Activated T-helper 2 cell treated with anti-CD3 and anti-CD28 coated beads, Interferon-gamma antibody, Interleukin-2, Interleukin-4, amounts not matched to agents 10 μg/mL and 5 μg/mL and 100 μg/mL, durations not matched to agents 14 hours and 24 hours and 36 hours (primary cell): ENCODE data around the gene SNX5. TPM values are rescaled to one million over a fixed set of nuclear protein-coding genes. Genes with fewer than 3 reads are reported as not detected.
A peak's percentile ranks its signal among the peaks of the same experiment; 100 is the strongest.

Experiments used
- DNase-seq: peaks from one replicate; pipeline ENCODE4 v3.0.0; 2021; ENCODE audit warnings: low spot score
- H3K27ac Mint-ChIP-seq: one replicate; pipeline ENCODE4 v1.8.0; 2021; ENCODE audit warnings: mixed read lengths
- H3K27me3 Mint-ChIP-seq: one replicate; pipeline ENCODE4 v1.8.0; 2021; ENCODE audit warnings: low read depth, mixed read lengths
- H3K36me3 Mint-ChIP-seq: one replicate; pipeline ENCODE4 v1.8.0; 2021; ENCODE audit warnings: low read depth, mixed read lengths
- H3K4me1 Mint-ChIP-seq: one replicate; pipeline ENCODE4 v1.8.0; 2021; ENCODE audit warnings: low read depth, mixed read lengths
- H3K4me3 Mint-ChIP-seq: one replicate; pipeline ENCODE4 v1.8.0; 2021; ENCODE audit warnings: low read depth, mild to moderate bottlenecking, moderate library complexity, mixed read lengths
- H3K9me3 Mint-ChIP-seq: one replicate; pipeline ENCODE4 v1.8.0; 2021; ENCODE audit warnings: mixed read lengths
- intact Hi-C: fragments of 100-400 bp; cut with micrococcal nuclease; formaldehyde crosslinking; loops from one replicate; pipeline ENCODE4 v1.15.1; 2023
- total RNA-seq: library from RNA; stranded (reverse); gene quantifications from 2 replicates; pipeline ENCODE4 v1.2.3, GENCODE V29; 2022

Gene SNX5
- total RNA-seq, 1 donor from 2014 or later, result 231 TPM

DNA sequence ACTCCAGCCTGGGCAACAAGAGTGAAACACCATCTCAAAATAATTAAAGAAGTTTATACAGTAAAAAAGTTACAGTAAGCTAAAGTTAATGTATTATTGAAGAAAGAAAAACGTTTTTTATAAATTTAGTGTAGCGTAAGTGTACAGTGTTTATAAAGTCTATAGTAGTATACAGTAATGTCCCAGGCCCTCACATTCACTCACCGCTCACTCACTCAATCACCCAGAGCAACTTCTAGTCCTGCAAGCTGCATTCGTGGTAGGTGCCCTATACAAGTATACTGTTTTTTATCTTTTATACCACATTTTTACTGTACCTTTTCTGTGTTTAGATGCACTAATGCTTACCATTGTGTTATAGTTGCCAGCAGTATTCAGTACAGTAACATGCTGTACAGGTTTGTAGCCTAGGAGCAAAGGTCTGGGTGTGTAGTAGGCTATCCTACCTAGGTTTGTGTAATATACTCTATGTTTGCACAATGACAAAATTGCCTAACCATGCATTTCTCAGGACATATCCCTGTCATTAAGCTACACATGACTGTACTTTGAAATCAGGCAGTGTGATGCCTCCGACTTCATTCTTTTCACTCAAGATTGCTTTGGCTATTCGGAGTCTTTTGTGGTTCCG, 16.9 kb upstream of the SNX5 start:
- Mint-ChIP-seq H3K36me3 (peaks cover 57% of the 10 kb centered on the region), H3K9me3 (no peaks in the 10 kb centered on the region)

DNA sequence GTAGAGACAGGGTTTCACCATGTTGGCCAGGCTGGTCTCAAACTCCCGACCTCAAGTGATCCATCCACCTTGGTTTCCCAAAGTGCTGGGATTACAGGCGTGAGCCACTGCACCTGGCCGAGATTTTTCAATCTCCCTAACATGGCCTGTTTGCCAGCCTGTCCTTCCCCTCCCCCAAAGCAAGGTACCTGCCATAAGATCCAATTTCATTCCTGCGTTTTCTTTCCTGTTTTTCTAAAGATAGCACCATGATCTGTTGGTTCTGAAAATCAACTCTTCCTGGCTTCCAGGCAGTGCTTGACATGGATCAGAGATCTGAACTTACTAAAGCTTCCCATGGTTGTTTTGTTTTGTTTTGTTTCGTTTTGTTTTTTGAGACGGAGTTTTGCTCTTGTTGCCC, 7.7 kb upstream of the SNX5 start:
- intact Hi-C loops, result no loop called here
- Mint-ChIP-seq H3K36me3 (peaks cover 64% of the 10 kb centered on the region), H3K27ac (no peak overlapping the region), H3K27me3 (no peaks in the 10 kb centered on the region), H3K4me3 (no peak overlapping the region), H3K4me1 (peaks cover 31% of the 10 kb centered on the region), H3K9me3 (no peaks in the 10 kb centered on the region)
- no peak for DNase-seq

More for the DNA sequence above, 16.9 kb upstream of the SNX5 start:
- Mint-ChIP-seq H3K4me1 (peaks cover 32% of the 10 kb centered on the region), H3K4me3 (no peak overlapping the region), H3K27ac (no peak overlapping the region), H3K27me3 (no peaks in the 10 kb centered on the region)
- DNase-seq, result no peak
- intact Hi-C loops, result no loop called here

DNA sequence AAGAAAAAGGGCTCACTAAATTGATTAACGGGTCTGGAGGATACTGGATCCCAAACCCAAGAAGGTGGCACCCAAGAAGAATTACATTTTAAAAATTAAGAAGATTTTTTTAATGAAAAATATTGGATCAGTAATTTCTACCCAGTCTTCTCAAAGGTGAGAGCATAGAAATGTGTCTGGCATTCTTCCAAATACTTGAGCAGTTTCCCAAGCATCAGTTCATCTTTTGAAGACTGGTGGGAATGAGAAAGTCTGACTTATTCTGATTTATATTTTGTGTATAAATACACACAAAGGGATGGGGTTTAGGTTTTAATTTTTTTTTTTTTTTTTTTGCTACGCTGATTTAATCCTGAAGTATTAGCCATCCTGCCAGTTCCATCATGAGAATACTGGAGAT, 3.5 kb upstream of the SNX5 start:
- Mint-ChIP-seq H3K4me3 (peak overlapping the region; percentile 98), H3K4me1 (peaks cover 38% of the 10 kb centered on the region), H3K9me3 (no peaks in the 10 kb centered on the region), H3K27me3 (no peaks in the 10 kb centered on the region), H3K36me3 (peaks cover 75% of the 10 kb centered on the region), H3K27ac (peak overlapping the region; percentile 81)
- no peak for DNase-seq
- intact Hi-C loops, result no loop called here

DNA sequence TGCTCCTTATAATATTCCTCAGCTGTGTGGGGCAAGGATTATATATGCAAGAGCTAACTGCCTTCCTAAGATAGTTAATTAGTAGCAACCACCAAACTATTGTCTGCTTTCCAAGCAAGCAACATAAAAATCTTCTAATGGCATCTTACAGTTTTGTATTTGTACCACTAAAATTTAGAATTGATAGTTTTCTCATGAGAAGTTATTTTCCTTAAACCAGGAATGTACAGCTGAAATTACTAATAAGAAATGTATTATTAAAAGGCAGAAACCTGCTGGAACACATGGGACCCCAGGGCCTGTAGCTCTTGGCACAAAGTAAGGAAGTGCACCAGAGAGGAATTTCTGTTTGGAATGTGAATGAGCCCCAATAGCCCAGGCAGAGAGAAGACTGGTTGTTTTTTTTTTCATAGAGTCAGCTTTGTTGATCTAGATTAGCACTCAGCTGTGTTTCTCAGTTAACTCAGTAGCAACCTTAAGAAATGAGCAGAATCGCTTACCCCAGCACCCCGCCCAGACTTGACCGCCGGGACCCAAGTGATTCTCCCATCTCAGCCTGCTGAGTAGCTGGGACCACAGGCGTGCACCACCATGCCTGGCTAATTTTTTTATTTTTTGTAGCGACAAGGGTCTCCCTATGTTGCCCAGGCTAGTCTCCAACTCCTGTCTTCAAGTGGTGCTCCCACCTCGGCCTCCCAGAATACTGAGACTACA, 2.9 kb upstream of the SNX5 start:
- H3K27me3 Mint-ChIP-seq, result no peaks in the 10 kb centered on the region
- peaks cover 75% of the 10 kb centered on the region for H3K36me3 Mint-ChIP-seq
- no peaks in the 10 kb centered on the region for H3K9me3 Mint-ChIP-seq
- peak overlapping the region; percentile 67 for H3K27ac Mint-ChIP-seq
- H3K4me1 Mint-ChIP-seq, result peaks cover 41% of the 10 kb centered on the region
- DNase-seq, result no peak
- peak overlapping the region; percentile 98 for H3K4me3 Mint-ChIP-seq
- intact Hi-C loops, result no loop called here

DNA sequence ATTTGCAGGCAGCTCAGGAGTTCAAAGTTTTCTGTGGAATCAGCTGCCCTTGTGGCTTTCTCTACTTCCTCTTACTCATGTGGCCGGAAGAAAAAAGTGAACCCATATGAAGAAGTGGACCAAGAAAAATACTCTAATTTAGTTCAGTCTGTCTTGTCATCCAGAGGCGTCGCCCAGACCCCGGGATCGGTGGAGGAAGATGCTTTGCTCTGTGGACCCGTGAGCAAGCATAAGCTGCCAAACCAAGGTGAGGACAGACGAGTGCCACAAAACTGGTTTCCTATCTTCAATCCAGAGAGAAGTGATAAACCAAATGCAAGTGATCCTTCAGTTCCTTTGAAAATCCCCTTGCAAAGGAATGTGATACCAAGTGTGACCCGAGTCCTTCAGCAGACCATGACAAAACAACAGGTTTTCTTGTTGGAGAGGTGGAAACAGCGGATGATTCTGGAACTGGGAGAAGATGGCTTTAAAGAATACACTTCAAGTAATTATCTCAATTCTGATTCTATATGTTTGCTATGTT, 1.4 kb upstream of the SNX5 start:
- DNase-seq, result peak; percentile 28
- H3K9me3 Mint-ChIP-seq, result no peaks in the 10 kb centered on the region
- H3K36me3 Mint-ChIP-seq, result peaks cover 78% of the 10 kb centered on the region
- H3K4me3 Mint-ChIP-seq, result peak overlapping the region; percentile 98
- H3K27me3 Mint-ChIP-seq, result no peaks in the 10 kb centered on the region
- peak overlapping the region; percentile 99 for H3K27ac Mint-ChIP-seq
- intact Hi-C loops, result loop anchor here (1.0 to 10.0 kb wide), 9 partner anchors 9 to 1395 kb away; partner anchors contain the start of genes BFSP1, DSTN, KIF16B and SNRPB2
- H3K4me1 Mint-ChIP-seq, result peaks cover 38% of the 10 kb centered on the region

DNA sequence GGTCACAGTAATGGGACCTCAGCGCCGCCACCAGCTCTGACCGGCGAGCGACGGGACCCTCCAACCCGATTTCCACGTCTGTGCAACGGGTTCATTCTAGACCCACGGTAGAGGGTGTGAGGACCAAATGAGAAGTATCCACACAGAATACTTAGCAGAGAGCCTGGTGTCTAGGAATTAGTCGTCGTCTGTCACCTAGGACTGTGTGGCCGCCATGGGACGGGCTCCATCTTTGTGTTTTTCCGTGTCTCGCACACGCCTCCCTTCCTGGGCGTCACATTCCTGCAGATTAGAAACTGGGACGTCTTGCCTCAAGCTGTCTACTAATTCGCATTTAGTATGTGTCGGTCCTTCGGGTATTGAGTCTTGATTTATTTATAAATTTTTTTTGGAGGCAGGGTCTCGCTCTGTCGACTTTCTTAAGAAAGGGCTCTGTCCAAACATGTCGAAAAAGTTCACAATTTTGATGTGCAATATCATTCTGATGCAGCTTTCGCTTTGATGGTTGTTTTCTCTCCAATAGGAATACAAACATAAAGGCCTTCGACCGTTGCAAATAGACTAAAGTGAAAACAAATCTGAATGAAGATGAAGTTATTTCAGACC, 787 bp upstream of the SNX5 start:
- peak overlapping the region; percentile 98 for H3K4me3 Mint-ChIP-seq
- peaks cover 40% of the 10 kb centered on the region for H3K4me1 Mint-ChIP-seq
- no peak for DNase-seq
- peaks cover 80% of the 10 kb centered on the region for H3K36me3 Mint-ChIP-seq
- intact Hi-C loops, result loop anchor here (1.0 to 10.0 kb wide), 9 partner anchors 8 to 1395 kb away; partner anchors contain the start of genes BFSP1, DSTN, KIF16B and SNRPB2
- H3K9me3 Mint-ChIP-seq, result no peaks in the 10 kb centered on the region
- H3K27me3 Mint-ChIP-seq, result no peaks in the 10 kb centered on the region
- H3K27ac Mint-ChIP-seq, result peak overlapping the region; percentile 99

DNA sequence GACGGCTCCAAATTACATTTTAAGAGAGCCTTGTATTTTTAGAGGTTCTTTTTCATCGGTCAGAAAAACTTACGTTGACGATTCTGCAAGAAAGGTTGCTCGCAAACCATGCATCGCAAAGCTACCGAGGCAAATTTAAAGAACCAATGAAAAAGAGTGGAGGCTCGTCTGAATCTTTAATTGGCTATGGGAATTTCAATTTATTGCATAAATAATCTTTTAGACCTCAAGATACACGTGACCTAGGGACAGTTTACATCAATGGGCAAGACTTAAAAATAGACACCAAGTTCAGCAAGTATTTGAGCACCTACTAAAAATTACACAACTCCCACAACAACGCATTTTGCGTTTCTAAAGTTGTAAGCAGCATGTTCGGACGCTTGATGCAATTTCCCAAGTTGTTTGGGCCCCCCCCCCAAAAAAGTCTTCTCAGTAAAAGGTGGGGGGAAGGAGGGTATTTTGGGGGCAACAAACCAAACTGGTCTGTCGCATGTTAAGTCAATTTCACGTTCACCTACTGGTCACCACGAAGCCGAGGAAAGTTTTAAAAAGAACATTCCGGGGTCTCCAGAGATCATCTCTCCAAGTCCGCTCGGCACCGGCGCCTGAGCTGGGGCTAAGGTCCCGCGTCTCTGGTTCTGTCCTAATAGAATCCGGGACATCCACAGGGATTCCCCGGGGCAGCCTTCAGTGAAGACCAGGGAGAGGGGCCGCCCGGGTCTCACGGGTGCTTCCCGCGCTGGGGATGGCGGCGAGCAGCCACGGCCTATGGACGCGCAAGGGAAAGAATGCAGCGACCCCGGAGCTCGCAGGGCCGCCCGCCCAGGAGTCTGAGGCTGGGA, 851 bp downstream of the SNX5 start:
- H3K27ac Mint-ChIP-seq, result peak overlapping the region; percentile 91
- DNase-seq, result no peak
- intact Hi-C loops, result loop anchor here (1.0 to 10.0 kb wide), 9 partner anchors 25 to 1393 kb away; partner anchors contain the start of genes BFSP1, DSTN, KIF16B and SEC23B
- H3K4me1 Mint-ChIP-seq, result peaks cover 45% of the 10 kb centered on the region
- H3K4me3 Mint-ChIP-seq, result peak overlapping the region; percentile 96
- peaks cover 80% of the 10 kb centered on the region for H3K36me3 Mint-ChIP-seq
- no peaks in the 10 kb centered on the region for H3K27me3 Mint-ChIP-seq
- no peaks in the 10 kb centered on the region for H3K9me3 Mint-ChIP-seq

- no peak for DNase-seq
- H3K9me3 Mint-ChIP-seq, result no peaks in the 10 kb centered on the region
- no peaks in the 10 kb centered on the region for H3K27me3 Mint-ChIP-seq
- H3K4me3 Mint-ChIP-seq, result peak overlapping the region; percentile 96
- H3K27ac Mint-ChIP-seq, result peak overlapping the region; percentile 91
- H3K4me1 Mint-ChIP-seq, result peaks cover 45% of the 10 kb centered on the region
- peaks cover 78% of the 10 kb centered on the region for H3K36me3 Mint-ChIP-seq
- intact Hi-C loops, result loop anchor here (1.0 to 10.0 kb wide), 6 partner anchors 69 to 1392 kb away; partner anchors contain the start of genes BFSP1, KIF16B, SEC23B and SNRPB2
These were observed 1.9 kb downstream of the SNX5 start for GRCh38 chr20:17966432-17967310.

DNA sequence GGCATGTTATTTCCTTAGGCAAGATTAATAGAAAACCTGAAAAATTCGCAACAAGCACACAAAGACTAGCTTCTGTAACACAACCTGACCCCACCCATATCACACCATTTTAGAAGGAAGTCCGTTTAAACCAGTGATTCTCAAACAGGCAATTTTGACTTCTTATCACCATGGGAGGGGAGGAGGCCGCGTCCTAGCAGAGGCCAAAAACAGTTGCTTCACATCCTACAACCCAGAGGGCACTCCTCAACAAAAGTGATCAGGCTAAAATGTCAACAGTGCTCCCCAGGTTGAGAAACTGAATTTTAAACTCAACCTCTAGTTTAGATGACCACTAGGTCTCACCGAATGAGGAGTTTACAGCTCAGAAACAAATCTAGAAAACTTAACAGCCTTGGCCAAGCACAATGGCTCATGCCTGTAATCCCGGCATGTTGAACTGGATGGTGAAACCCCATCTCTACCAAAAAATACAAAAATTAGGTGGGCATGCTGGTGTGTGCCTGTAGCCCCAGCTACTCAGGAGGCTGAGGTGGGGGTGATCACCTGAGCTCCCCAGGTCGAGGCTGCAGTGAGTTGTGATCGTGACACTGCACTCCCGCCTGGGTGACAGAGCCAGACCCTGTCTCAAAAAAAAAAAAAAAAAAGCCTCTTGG, 3.4 kb downstream of the SNX5 start:
- DNase-seq, result no peak
- peak overlapping the region; percentile 96 for H3K4me3 Mint-ChIP-seq
- peaks cover 81% of the 10 kb centered on the region for H3K36me3 Mint-ChIP-seq
- H3K27ac Mint-ChIP-seq, result peak overlapping the region; percentile 91
- H3K4me1 Mint-ChIP-seq, result peaks cover 49% of the 10 kb centered on the region
- intact Hi-C loops, result loop anchor here (1.0 to 10.0 kb wide), 7 partner anchors 10 to 1390 kb away; partner anchors contain the start of genes BFSP1, KIF16B, RRBP1 and SNRPB2
- no peaks in the 10 kb centered on the region for H3K9me3 Mint-ChIP-seq
- no peaks in the 10 kb centered on the region for H3K27me3 Mint-ChIP-seq

GRCh38 chr20:17964632-17965031, 4.0 kb downstream of the SNX5 start:
- peak overlapping the region; percentile 91 for H3K27ac Mint-ChIP-seq
- H3K36me3 Mint-ChIP-seq, result peaks cover 81% of the 10 kb centered on the region
- H3K27me3 Mint-ChIP-seq, result no peaks in the 10 kb centered on the region
- intact Hi-C loops, result loop anchor here (1.0 to 10.0 kb wide), 7 partner anchors 9 to 1390 kb away; partner anchors contain the start of genes BFSP1, KIF16B, RRBP1 and SNRPB2
- DNase-seq, result no peak
- no peaks in the 10 kb centered on the region for H3K9me3 Mint-ChIP-seq
- peaks cover 49% of the 10 kb centered on the region for H3K4me1 Mint-ChIP-seq
- peak overlapping the region; percentile 96 for H3K4me3 Mint-ChIP-seq

- no peaks in the 10 kb centered on the region for H3K27me3 Mint-ChIP-seq
- peaks cover 85% of the 10 kb centered on the region for H3K36me3 Mint-ChIP-seq
- peaks cover 53% of the 10 kb centered on the region for H3K4me1 Mint-ChIP-seq
- intact Hi-C loops, result loop anchor here (10.0 kb wide), 2 partner anchors 429 to 1389 kb away; partner anchors contain the start of genes BFSP1 and KIF16B
- DNase-seq, result no peak
- H3K4me3 Mint-ChIP-seq, result peak overlapping the region; percentile 96
- no peaks in the 10 kb centered on the region for H3K9me3 Mint-ChIP-seq
- peak overlapping the region; percentile 91 for H3K27ac Mint-ChIP-seq
These were observed 4.5 kb downstream of the SNX5 start for GRCh38 chr20:17964073-17964472.
